AG20443 (cell line): ENCODE results near the gene CFAP57.
A peak's percentile ranks its signal among the peaks of the same experiment; 100 is the strongest.

Source experiments
- DNase-seq: peaks from one replicate; pipeline ENCODE4 v3.0.0; 2012; ENCODE audit warnings: low spot score, mixed read lengths

CFAP57 gene

GRCh38 chr1:43227143-43227764 lies 55.1 kb downstream of the CFAP57 start:
- DNase-seq: peak; percentile 85

GRCh38 chr1:43229826-43230780 lies 58.0 kb downstream of the CFAP57 start:
- DNase-seq: no peak

- DNase-seq: peak; percentile 81
These were observed 59.9 kb downstream of the CFAP57 start for GRCh38 chr1:43232074-43232473.

- no peak for DNase-seq
These were observed 60.4 kb downstream of the CFAP57 start for GRCh38 chr1:43232482-43232881.

- DNase-seq: no peak
These were observed 61.5 kb downstream of the CFAP57 start for GRCh38 chr1:43233631-43234030.

- no peak for DNase-seq
These were observed 62.1 kb downstream of the CFAP57 start for GRCh38 chr1:43234267-43234666.

- DNase-seq: no peak
These were observed 62.9 kb downstream of the CFAP57 start for GRCh38 chr1:43235040-43235439.

- DNase-seq: no peak
These were observed 63.5 kb downstream of the CFAP57 start for GRCh38 chr1:43235451-43236121.

- no peak for DNase-seq
These were observed 65.0 kb downstream of the CFAP57 start for GRCh38 chr1:43237121-43237520.

GRCh38 chr1:43238085-43238484 lies 66.0 kb downstream of the CFAP57 start:
- peak; percentile 89 for DNase-seq

GRCh38 chr1:43238991-43239469 lies 66.9 kb downstream of the CFAP57 start:
- no peak for DNase-seq

GRCh38 chr1:43239484-43239883 lies 67.4 kb downstream of the CFAP57 start:
- no peak for DNase-seq

- no peak for DNase-seq
These were observed 69.3 kb downstream of the CFAP57 start for GRCh38 chr1:43241413-43241836.

- no peak for DNase-seq
These were observed 71.2 kb downstream of the CFAP57 start for GRCh38 chr1:43243299-43243698.

GRCh38 chr1:43246466-43247213 lies 74.5 kb downstream of the CFAP57 start:
- no peak for DNase-seq

- no peak for DNase-seq
These were observed 75.3 kb downstream of the CFAP57 start for GRCh38 chr1:43247256-43247921.

GRCh38 chr1:43250351-43250761 lies 78.2 kb downstream of the CFAP57 start:
- DNase-seq: no peak

- no peak for DNase-seq
These were observed 78.9 kb downstream of the CFAP57 start for GRCh38 chr1:43251024-43251423.

- no peak for DNase-seq
These were observed 80.1 kb downstream of the CFAP57 start for GRCh38 chr1:43252225-43252624.

- DNase-seq: no peak
These were observed 81.0 kb downstream of the CFAP57 start for GRCh38 chr1:43253173-43253572.

- no peak for DNase-seq
These were observed 81.7 kb downstream of the CFAP57 start for GRCh38 chr1:43253876-43254275.
